Amniotic stem cell (primary cell): ENCODE data around the gene BMPR1A.
"Not testable (repeated sequence)": the region's sequence is repeated elsewhere in the genome, so short reads cannot be mapped to it uniquely, and the experiment has no call there.

Source experiments
- DNase-seq: peaks from one replicate; lab custom pipeline; 2025; lab: John Stamatoyannopoulos, UW

The BMPR1A gene

DNA sequence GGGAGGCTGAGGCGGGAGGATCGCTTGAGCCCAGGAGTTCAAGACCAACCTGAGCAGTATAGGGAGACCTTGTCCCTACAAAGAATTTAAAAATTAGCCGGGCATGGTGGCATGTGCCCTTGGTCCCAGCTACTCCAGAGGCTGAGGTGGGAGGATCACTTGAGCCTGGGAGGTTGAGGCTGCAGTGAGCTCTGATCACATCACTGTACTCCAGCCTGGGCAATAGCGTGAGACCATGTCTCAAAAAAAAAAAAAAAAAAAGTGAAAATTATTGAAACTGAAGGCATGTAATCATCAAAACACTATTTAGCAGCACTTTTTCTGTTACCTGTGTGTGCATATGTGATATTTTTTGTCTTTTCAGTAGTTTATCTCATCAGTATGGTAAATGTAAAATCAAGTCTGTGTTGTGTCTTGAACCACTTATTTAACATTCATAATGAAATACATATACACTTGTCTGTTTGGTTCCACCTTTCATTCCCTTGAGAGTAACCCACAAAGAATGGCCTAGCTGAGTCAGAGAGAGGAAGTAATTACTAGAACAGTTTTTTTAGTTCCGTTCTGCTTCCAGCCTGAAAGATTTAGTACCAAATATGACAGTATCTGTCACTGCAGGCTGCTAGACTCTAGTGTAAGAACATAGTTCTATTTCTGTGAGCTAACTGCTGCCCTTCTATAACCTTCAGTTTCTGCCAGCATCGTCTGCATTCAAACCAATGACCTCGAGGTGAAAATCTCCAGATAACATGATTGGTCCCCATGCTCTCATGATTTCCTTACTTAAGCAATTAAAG is 132.4 kb downstream of the BMPR1A start:
- DNase-seq: peak; percentile 25

DNA sequence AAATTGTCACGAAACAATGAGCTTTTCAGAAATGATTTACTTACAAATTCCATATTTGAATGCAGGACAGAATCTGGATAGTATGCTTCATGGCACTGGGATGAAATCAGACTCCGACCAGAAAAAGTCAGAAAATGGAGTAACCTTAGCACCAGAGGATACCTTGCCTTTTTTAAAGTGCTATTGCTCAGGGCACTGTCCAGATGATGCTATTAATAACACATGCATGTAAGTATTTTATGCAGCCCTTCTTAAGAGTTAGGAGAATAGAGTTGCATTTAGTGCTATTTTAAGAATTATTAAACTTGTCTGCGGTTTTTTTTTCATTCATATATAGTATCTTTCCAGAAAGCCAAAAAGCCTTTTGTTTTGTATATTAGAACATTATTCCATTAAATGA is 133.6 kb downstream of the BMPR1A start:
- DNase-seq: no peak

DNA sequence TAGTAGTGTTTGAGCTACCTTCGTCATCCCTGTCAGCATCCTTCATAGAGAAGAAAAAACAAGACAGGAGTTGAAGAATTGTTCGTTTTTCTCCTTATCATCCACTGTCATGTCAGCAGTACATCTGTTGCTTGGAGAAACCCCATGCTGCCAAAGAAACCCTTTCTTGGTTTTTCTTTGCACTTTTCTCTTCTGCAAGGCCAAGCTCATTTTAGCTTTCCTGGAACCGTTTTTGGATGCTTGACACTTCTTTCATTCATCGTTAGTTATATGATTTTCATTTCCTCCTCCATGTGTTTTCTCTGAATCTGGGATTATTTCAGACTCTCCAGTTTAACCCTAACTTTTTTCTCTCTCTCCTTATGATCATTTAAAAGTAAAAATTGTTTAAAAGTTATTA is 142.1 kb downstream of the BMPR1A start:
- DNase-seq: no peak

DNA sequence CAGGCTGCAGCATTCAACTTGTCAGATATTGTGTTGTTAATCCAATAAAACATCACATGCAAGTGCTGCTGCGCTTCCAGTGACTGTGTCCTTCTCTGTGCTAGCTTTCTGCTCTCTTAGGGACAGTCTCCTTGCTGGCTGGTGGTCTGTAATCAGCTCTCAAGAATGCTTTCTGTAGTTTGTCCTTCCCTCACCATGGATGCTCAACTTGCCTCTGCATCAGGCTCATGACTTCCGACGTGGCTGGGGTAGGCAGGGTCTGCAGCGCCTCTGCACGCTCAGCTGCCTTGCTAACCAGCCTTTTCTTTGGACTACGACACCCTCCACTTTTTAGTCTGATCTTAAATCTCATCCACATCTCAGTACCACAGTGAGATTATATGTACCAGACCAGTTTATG is 142.7 kb downstream of the BMPR1A start:
- no peak for DNase-seq

DNA sequence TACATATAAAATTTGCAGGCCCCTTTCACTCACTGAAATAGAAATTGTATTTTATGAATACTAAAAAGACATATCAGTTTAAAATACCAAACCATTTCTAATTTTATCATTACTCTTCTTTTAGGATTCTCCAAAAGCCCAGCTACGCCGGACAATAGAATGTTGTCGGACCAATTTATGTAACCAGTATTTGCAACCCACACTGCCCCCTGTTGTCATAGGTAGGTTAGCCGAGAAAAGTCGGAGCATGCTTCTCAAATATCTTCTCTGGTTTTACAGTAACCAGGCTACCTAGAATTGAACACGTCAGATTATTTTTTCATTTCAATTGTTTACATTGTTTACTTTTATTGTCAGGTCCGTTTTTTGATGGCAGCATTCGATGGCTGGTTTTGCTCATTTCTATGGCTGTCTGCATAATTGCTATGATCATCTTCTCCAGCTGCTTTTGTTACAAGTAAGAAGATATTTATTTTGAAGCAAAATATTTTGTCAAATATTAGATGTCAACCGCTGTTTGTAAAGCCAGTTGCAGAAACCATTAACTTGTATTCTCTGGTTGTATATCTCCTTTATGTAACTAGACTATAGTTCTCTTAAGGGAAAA is 143.4 kb downstream of the BMPR1A start:
- DNase-seq: peak; percentile 26

DNA sequence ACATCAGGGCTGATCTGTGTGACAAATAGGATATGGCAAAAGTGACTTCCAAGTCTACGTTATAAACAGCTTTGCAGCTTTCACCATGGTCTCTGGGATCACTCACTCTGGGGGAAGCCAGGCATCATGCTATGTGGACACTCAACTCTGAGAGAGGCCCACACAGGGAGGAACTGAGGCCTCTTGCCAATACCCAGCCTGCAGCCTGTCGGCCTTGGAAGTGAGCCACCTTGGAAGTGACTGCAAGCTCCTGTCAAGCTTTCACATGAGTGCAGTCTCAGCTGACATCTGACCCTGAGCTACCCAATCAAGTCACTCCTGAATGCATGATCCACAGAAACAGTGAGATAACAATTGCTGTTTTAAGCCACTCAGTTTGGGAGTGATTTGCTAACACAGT is 144.5 kb downstream of the BMPR1A start:
- no peak for DNase-seq

DNA sequence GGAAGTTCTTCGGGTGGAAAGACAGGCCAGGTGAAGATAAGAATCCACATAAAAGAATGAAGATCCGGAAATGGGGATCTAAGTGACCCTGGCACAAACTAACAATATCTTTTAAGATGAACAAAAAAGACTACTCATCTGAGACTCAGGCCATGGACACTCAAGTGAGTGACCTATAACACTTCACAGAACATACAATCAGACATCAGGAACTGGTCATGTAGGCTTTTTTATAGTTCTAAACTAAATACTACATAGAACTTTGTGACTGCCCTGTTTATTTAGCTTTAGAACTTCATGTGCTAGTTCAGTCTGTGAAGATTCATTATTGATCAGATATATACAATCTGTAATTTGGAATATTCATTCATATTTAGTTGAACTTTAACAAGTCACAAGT is 148.2 kb downstream of the BMPR1A start:
- no peak for DNase-seq

DNA sequence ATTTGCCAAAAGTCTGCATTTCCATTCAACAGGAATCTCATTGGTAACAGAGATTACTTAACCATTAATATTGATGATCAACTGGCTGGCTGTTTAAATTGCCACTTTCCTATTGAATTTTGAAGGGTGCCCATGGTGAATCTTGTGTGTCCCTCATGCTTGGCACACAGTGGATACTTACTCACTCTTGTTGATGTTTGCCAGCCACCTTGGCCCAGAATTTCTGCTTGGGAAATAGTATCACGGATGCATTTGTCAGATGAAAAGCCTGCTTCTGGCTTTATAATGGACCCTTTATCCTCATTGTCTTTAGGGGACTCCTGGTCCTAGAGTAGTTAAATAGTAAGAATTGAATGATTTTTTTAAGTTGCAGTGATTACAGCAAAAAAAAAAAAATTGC is 149.0 kb downstream of the BMPR1A start:
- no peak for DNase-seq

DNA sequence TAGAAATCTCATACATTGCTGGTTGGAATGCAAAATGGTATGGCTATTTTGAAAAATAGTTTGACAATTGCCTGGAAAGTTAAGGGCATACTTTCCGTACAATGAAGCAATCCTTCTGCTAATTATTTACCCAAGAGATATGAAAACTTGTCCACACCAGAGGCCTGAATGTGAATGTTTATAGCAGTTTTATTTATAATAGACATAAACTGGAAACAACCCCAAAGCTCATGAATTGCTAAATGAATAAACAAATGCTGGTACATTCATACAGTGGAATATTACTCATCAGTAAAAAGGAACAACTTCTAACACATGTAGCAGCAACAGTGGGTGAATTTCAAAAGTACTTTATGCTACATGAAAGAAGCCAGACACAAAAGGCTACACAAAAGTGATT is 158.3 kb downstream of the BMPR1A start:
- no peak for DNase-seq

DNA sequence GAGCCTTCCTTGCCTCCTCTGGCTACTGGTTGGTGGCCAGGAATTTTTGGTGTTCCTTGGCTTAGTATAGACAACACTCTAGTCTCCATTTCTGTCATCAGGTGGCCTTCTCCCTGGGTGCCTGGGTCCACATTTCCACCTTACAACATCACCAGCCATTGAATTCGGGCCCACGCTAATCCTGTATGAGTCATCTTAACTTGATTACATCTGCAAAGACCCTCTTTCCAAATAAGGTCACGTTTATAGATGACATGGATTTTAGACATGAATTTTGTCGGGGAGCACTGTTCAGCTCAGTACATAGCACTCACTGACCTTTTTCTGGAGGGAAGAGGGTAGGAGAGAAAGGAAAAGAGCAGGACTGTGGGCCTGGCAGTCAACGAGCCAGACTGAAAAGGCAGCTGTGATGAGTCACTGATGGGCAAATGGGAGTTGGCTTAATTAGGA is 161.6 kb downstream of the BMPR1A start:
- DNase-seq: peak; percentile 10

DNA sequence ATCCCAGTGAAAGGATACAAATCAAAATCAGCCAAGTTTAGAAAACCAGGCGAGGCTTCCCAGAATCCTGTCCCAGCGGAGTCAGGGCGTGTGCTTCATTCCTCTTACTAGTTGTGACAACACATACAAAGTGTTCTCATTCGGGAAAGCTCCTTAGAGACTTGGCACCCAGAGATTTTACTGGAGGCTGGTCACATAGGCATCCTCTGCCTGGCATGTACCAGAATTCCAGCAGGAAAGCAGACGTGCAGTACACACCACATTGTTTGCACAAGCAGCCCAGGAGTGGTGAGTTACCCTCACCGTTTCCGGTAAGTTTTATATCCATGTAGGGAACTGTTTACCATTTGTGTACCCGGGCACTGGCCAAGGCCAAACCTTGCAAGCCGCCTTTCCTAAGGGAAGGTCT is 166.1 kb downstream of the BMPR1A start:
- DNase-seq: no peak

DNA sequence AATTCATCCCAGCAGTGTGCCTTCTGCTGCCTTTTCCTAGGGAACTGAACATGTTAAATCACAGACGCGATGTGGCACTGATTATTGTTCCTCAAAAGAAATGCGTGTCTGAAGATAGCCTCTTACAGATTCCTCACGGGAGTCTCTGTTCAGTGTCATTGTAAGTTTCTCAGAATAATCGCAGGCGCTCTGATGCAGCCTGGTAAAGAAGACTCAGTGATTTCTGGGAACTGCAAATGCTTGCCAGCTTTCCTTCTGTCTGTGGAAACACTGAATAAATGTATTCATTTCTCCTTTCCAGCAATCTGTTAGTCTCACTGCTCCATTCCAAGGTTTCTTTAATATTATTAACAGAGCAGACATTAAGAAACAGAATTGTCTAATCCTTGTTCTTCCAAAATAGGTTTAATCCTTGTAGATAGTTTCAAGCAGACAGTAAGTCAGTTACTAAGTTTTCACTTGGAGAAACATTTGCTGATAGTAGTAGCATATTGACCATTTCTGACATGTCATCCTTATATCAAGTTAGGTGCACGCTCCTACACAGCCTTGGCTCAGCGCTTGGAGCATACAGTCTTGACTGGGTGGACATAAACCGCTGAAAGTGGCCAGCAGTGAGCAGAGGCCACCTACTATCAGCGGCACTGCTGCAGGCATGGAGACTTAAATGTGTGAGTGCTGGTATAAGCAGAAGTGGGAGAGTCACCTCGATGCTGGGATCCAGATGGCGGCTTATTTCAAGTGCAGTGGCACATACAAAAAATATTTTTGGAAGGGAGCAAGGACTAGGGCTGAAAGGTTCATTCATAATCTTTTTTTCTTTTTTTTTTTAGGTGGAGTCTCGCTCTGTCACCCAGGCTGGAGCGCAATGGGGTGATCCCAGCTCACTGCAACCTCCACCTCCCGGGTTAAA is 173.3 kb downstream of the BMPR1A start:
- DNase-seq: no peak

DNA sequence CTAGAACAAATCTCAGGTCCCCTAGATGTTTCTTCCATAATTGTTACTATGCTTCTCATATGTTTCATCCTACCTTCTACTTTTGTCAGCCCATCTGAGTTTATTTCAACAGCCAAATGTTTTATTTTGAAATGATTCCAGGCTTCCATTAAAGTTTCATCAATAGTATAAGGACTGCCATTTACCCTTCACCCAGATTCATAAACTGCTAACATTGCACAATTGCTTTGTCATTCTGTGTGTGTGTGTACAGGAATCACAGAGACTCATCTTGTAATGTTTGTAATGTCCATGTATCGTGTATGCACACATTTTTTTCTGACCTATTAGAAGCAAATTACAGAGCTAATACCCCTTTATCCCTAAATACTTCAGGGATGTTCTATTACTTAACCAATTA is 175.5 kb downstream of the BMPR1A start:
- no peak for DNase-seq

DNA sequence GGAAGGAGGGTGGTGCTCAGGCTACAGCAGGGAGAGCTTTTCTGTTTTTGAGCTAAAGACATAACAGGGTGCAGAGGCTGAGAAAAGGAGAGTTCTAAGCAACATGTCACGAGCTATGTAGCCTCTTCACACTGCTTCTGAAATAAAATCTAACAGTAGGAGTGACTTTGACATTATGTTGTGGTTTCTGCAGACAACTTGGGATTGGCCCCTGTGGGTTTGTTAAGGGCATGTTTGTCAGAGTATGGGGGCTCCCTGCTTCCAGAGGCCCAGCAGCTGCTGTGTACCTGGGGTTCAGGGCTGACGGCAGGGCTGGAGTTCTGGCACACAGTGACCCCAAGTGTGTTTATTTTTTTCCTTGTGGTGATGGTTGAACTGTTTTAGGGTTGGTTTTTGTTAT is 176.3 kb downstream of the BMPR1A start:
- no peak for DNase-seq

DNA sequence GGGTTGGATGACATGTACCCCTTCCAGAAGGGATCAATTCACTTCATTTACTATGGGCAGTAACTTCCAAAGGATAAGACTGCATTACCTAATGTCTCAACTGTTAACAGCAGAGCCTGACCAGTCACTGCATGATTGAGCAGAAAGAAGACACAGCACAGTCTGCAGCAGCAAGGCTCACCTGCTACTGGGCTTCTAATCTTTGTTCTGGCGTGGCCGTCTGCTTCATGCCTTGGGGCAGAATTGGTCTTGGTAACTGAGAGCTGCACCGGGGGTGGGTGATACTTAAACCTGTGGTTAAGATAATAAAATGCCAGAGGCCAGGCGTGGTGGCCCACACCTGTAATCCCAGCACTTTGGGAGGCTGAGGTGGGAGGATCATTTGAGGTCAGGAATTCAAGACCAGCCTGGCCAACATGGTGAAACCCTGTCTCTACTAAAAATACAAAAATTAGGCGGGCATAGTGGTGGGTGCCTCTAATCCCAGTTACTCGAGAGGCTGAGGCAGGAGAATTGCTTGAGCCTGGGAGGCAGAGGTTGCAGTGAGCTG is 177.8 kb downstream of the BMPR1A start:
- not testable (repeated sequence) for DNase-seq

DNA sequence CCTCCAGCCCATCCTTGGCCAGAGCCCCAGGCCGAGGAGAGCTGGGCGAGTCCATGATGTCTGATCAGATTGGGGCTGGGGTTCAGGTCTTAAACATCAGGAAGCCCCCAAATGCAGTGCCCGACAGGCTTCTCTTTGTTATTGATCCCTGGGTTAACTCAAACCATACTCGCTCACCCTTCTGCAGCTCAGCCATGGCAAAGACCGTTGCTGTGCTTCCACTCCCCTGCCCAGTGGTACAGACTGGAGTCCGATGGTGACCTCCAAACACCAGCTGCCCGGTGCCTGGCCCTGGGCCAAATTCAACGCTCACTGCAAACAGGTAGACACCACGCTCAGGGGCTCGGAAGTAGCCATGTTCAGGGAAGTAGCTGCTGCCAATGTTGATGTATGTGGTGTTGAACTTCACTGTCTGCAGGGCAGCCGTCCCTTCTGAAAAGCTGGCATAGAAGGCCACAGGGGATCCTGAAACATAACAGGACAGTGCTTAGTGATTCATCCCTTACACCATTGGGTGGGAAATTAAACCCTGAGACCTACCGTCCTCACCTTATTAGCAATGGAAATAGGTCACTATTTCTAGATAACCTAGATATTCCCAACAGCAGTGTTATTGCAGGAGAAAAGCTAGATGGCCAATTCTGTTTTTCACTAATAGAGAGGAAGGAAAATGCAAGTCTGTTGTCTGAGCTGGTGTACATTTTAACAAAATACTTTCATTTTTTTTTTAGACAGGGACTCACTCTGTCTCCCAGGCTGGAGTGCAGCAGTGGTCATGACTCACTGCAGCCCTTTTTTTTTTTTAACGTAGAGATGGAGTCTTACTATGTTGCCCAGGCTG is 180.5 kb downstream of the BMPR1A start:
- DNase-seq: no peak

DNA sequence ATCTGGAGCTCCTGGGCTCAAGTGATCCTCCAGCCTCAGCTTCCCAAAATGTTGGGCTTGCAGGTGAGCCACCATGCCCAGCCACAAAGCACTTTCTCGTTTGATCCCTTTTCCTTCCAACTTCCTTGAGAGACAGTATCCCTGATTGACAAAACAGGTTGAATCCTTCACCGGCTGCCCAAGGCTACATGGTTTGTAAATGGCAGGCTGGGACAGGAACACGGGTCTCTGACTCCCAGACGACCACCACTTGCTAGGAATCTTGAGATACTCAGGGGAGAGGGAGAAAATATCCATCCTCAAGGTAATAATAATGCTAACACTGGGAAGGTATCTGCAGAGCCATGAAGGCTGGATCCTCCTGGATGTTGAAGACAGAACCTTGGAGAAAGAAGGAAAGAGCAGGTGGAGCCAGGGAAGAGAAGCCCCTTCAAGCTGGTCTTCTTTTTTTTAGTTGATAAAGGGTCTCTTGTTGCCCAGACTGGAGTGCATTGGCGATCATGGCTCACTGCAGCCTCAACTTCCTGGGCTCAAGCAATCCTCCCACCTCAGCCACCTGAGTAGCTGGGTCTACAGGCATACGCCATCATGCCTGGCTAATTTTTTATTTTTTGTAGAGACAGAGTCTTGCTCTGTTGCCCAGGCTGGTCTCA is 181.2 kb downstream of the BMPR1A start:
- no peak for DNase-seq

DNA sequence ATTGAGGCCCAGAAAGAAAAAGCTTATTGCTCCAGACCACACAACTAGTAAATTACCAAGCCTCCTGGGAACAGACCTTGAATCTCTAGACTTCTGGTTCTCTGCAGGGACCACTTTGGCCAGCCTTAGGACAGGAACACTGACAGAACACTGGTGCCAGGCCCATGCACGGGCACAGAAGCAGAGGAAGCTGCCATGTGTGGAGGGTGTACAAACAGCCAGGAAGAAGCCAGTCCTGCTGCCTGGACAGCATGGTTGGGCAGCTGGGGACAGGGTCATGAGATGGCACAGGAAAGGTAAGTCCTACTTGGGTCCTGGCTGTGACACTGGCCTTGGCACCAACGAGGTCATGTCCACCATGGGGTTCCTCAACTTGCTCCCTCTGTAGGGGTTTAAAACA is 181.8 kb downstream of the BMPR1A start:
- DNase-seq: no peak

DNA sequence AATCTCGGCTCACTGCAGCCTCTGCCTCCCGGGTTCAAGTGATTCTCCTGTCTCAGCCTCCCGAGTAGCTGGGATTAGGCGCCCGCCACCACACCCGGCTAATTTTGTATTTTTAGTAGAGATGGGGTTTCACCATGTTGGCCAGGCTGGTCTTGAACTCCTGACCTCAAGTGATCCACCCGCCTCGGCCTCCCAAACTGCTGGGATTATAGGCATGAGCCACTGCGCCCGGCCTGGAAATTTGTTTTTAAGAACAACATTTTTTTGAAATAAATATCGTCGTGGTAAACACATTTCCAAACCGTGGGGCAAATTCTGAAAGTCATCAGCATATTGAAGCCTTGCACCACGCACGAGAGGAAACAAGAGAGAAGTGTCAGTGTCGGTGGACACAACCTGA is 183.7 kb downstream of the BMPR1A start:
- DNase-seq: not testable (repeated sequence)

DNA sequence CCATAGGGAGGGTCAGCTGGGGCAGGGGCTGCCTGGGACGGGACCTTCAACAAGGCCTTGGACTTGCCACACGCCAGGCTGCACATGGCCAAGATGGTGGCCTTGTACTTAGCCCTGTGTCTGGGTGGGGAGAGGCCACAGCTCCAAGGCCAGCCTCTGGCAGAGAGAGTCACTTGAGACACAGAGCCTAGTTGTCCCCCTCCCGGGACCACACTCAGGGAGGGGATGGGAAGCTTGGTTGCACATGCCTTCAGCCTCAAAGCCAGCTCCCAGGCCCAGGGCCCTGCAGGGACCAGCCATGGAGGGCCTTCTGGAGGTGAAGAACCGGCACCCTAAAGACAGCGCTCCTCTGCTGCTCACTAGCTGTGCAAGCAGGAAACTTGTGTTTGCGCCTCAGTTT is 184.3 kb downstream of the BMPR1A start:
- no peak for DNase-seq

DNA sequence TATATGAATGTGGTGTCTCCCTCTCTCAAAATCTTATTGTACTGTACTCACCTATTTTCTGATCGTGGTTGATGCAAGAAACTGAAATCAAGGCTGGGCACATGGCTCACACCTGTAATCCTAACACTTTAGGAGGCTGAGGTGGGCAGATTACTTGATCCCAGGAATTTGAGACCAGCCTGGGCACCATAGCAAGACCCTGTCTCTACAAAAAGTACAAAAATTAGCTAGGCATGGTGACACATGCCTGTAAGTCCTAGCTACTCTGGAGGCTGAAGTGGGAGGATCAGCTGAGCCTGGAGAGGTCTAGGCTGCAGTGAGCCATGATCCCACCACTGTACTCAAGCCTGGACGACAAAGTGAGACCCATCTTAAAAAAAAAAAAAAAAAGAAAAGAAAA is 185.0 kb downstream of the BMPR1A start:
- no peak for DNase-seq
